GM12878 (cell line): Measurements from ENCODE around the gene VPS13C. TPM values are rescaled to one million over a fixed set of nuclear protein-coding genes. Genes with fewer than 3 reads are reported as not detected.

ENCODE experiments used
- ATAC-seq: fragments of 200-7000 bp; cut with Tn5 transposase; 3 replicates; pipeline ENCODE4 v1.9.1; 2020; ENCODE audit warnings: mild to moderate bottlenecking, moderate library complexity
- BruUV-seq: library from RNA; stranded (reverse); fragments of 400-500 nt; replicated peaks from 2 replicates; lab custom pipeline; 2021; lab: Mats Ljungman, UMichigan
- CTCF ChIA-PET: fragments of 300-600 bp; sonication (Branson Sonifier 250); formaldehyde crosslinking; extraction: SDS; loops from one replicate; lab custom pipeline; 2021; ENCODE audit warnings: inconsistent platforms; lab: Yijun Ruan, JAX
- POLR2A ChIA-PET: fragments of 350-600 bp; formaldehyde crosslinking; extraction: SDS; loops from one replicate; lab custom pipeline; 2021; ENCODE audit warnings: inconsistent platforms; lab: Charles Lee
- RAD21 ChIA-PET: fragments of 300-600 bp; sonication (Branson Sonifier 250); formaldehyde crosslinking; loops from one replicate; lab custom pipeline; 2023; ENCODE audit warnings: antibody characterized with exemption; ENCODE audit not compliant: unreplicated experiment; lab: Charles Lee
- SMC1A ChIA-PET: fragments of 300-600 bp; sonication (Branson Sonifier 250); formaldehyde crosslinking; loops from one replicate; lab custom pipeline; 2023; ENCODE audit not compliant: unreplicated experiment, uncharacterized antibody; lab: Charles Lee
- DNase-seq: peaks from one replicate; pipeline ENCODE4 v3.0.0-alpha.2; 2011; ENCODE audit warnings: low read depth, low spot score
- FAIRE-seq: peaks from 3 replicates; lab custom pipeline; 2011; peaks lifted over from hg19 to GRCh38; lab: Jason Lieb, UNC
- H2AFZ ChIP-seq: 2 replicates; pipeline ENCODE4 v1.6.0; 2011; ENCODE audit warnings: low read depth, low read length, control low read depth; ENCODE audit not compliant: control insufficient read depth
- H3K27ac ChIP-seq: 2 replicates; pipeline ENCODE4 v1.5.1; 2011; ENCODE audit warnings: control low read depth; ENCODE audit not compliant: control insufficient read depth, insufficient read depth
- H3K27me3 ChIP-seq, 2 experiments: replicated peaks in 1 of 2; 2 replicates each; pipeline versions ENCODE4 v1.6.0 to v1.6.1; 2011; ENCODE audit warnings: low read length in 1 of 2; ENCODE audit not compliant: control insufficient read depth in 2 of 2, insufficient read depth in 2 of 2
- H3K36me3 ChIP-seq, 2 experiments: 2 replicates each; pipeline ENCODE4 v1.5.1; 2011; ENCODE audit warnings: low read length in 1 of 2; ENCODE audit not compliant: control insufficient read depth in 2 of 2, insufficient read depth in 2 of 2
- H3K4me1 ChIP-seq: 2 replicates; pipeline ENCODE4 v1.6.1; 2011; ENCODE audit warnings: mild to moderate bottlenecking, low read length, moderate library complexity, mixed read lengths; ENCODE audit not compliant: control insufficient read depth, insufficient read depth
- H3K4me2 ChIP-seq: 2 replicates; pipeline ENCODE4 v1.6.0; 2011; ENCODE audit warnings: control low read depth; ENCODE audit not compliant: control insufficient read depth, insufficient read depth
- H3K4me3 ChIP-seq: fragments of 200-600 bp; sonication (generic); 2 replicates; pipeline ENCODE4 v1.5.1; 2016
- H3K79me2 ChIP-seq: 2 replicates; pipeline ENCODE4 v1.6.0; 2011; ENCODE audit warnings: low read length; ENCODE audit not compliant: control insufficient read depth, insufficient read depth
- H3K9ac ChIP-seq: 2 replicates; pipeline ENCODE4 v1.8.0; 2011; ENCODE audit warnings: low read length, control low read depth, mixed read lengths; ENCODE audit not compliant: control insufficient read depth, insufficient read depth
- H3K9me3 ChIP-seq: replicated peaks from 3 replicates; pipeline ENCODE4 v1.5.1; 2011; ENCODE audit warnings: mild to moderate bottlenecking, low read length; ENCODE audit not compliant: control insufficient read depth, insufficient read depth
- H4K20me1 ChIP-seq: 2 replicates; pipeline ENCODE4 v1.6.0; 2011; ENCODE audit not compliant: control insufficient read depth, insufficient read depth
- CBX5 ChIP-seq: sonication (generic); IDR thresholded peaks from 2 replicates; pipeline ENCODE4 v1.6.1; 2016; ENCODE audit warnings: low read depth, moderate library complexity, mild to moderate bottlenecking, inconsistent platforms
- CREM ChIP-seq: IDR thresholded peaks from 2 replicates; pipeline ENCODE4 v1.6.1; 2014; ENCODE audit warnings: antibody characterized with exemption, low read depth
- EED ChIP-seq: sonication (generic); IDR thresholded peaks from 2 replicates; pipeline ENCODE4 v1.6.1; 2016; ENCODE audit warnings: antibody characterized with exemption, low read depth
- EZH2 ChIP-seq: IDR thresholded peaks from 2 replicates; pipeline ENCODE4 v1.6.1; 2012; ENCODE audit warnings: low read depth, mild to moderate bottlenecking, control low read depth, inconsistent platforms, low read length, borderline replicate concordance; ENCODE audit not compliant: control insufficient read depth
- IRF4 ChIP-seq: IDR thresholded peaks from 2 replicates; pipeline ENCODE4 v1.6.1; 2011; ENCODE audit warnings: low read depth, low read length
- POLR2A ChIP-seq: IDR thresholded peaks from 2 replicates; pipeline ENCODE4 v1.6.1; 2011; ENCODE audit warnings: low read depth, mild to moderate bottlenecking, low read length
- RBBP5 ChIP-seq: fragments of 200-600 bp; sonication (generic); conservative IDR thresholded peaks from 2 replicates; pipeline ENCODE4 v1.6.1; 2016
- SIN3A ChIP-seq: IDR thresholded peaks from 2 replicates; pipeline ENCODE4 v1.6.1; 2012; ENCODE audit warnings: low read depth, low read length, improper control_type of control experiment
- SMAD5 ChIP-seq: IDR thresholded peaks from 2 replicates; pipeline ENCODE4 v1.6.1; 2016; ENCODE audit warnings: antibody characterized with exemption, low read depth
- SMARCA5 ChIP-seq: fragments of 450-650 bp; IDR thresholded peaks from 2 replicates; pipeline ENCODE4 v1.6.1; 2017; ENCODE audit warnings: mild to moderate bottlenecking
- SREBF1 ChIP-seq: IDR thresholded peaks from 2 replicates; pipeline ENCODE4 v1.6.1; 2012; ENCODE audit warnings: mild to moderate bottlenecking, low read length
- SUPT20H ChIP-seq: IDR thresholded peaks from 2 replicates; pipeline ENCODE4 v1.6.1; 2011; ENCODE audit warnings: low read depth, mild to moderate bottlenecking, low read length, moderate library complexity, borderline replicate concordance; ENCODE audit not compliant: control insufficient read depth
- SUZ12 ChIP-seq: fragments of 200-600 bp; sonication (generic); IDR thresholded peaks from one replicate; pipeline ENCODE4 v1.6.1; 2018; ENCODE audit warnings: antibody characterized with exemption, mild to moderate bottlenecking; ENCODE audit not compliant: unreplicated experiment
- ZNF274 ChIP-seq: IDR thresholded peaks from one replicate; pipeline ENCODE4 v1.8.0; 2011; ENCODE audit not compliant: insufficient read length, insufficient read depth
- WGBS: methylation state at CpG from one replicate; pipeline ENCODE4 v1.1.6; 2016; ENCODE audit warnings: low lambda C conversion rate; ENCODE audit not compliant: insufficient replicate concordance, insufficient coverage; ENCODE audit errors: missing lambda C conversion rate; 5-methylcytosine and 5-hydroxymethylcytosine counted together
- in situ Hi-C: fragments of 300-500 bp; cut with MboI; formaldehyde crosslinking; loops from 9 replicates; pipeline ENCODE4 v1.14.3; 2018; ENCODE audit warnings: mixed read lengths
- intact Hi-C: fragments of 100-400 bp; cut with micrococcal nuclease; formaldehyde crosslinking; loops from one replicate; pipeline ENCODE4 v1.14.2; 2022; ENCODE audit not compliant: unreplicated experiment
- polyA plus RNA-seq, 11 experiments: library from polyadenylated mRNA; depleted of rRNA in 4 of 11; unstranded in 6 of 11; stranded (reverse) in 5 of 11; fragments of >200 nt; fragmentation: Nextera tagmentation in 4 of 11; fragmentation: Illumina TruSeq in 1 of 11; extraction: Ambion mirVana in 4 of 11; extraction: Trizol in 1 of 11; gene quantifications; 1 replicate in 1 of 11; 2 replicates in 10 of 11; pipeline versions ENCODE4 v1.2.1 to v1.2.3, GENCODE V29; 2011 to 2016; ENCODE audit warnings: inconsistent platforms in 2 of 11, missing spikeins in 2 of 11, low read depth in 1 of 11
- total RNA-seq, 4 experiments: library from RNA; depleted of rRNA in 3 of 4; stranded (reverse); fragments of >200 nt in 3 of 4; fragmentation: Illumina TruSeq in 1 of 4; extraction: Trizol in 1 of 4; gene quantifications; 2 replicates each; pipeline versions ENCODE4 v1.2.1 to v1.2.3, GENCODE V29; 2013 to 2021
- TF ChIP-seq, protein P1 (sequence below): fragments of 450-650 bp; IDR thresholded peaks from 2 replicates; pipeline ENCODE4 v1.6.1; 2016; ENCODE audit warnings: mild to moderate bottlenecking

The VPS13C gene
- total and polyA plus RNA-seq, 10 of the 15 experiments (the other 5 are each of a cell fraction or from before 2014, with no cell fraction given), result 9.3 to 53.1 (median 31.8) TPM

GRCh38 chr15:61893146-61893545, 167.1 kb downstream of the VPS13C start:
- Histone ChIP-seq H3K4me1 (no peaks in the 10 kb centered on the region), H3K79me2 (no peaks in the 10 kb centered on the region), H3K9me3 (peaks cover 4% of the 10 kb centered on the region; the same call in 2 of the 3 replicates), H3K27me3 (no peaks in the 10 kb centered on the region), H3K36me3 (peaks cover 0 to 6% of the 10 kb centered on the region in 2 experiments; a peak in 2 of 4 replicates), H4K20me1 (no peaks in the 10 kb centered on the region), H2AFZ (no peak overlapping the region), H3K27ac (no peak overlapping the region), H3K4me3 (no peak overlapping the region), H3K4me2 (no peak overlapping the region), H3K9ac (no peak overlapping the region)
- intact Hi-C loops (no loop called here), in situ Hi-C loops (no loop called here)
- DNase-seq (no peak), FAIRE-seq (no peak), ATAC-seq (no peak)
- TF ChIP-seq EZH2, result no peak
- no peak for TF ChIP-seq SMARCA5
- TF ChIP-seq SREBF1, result no peak
- peak; percentile 70; the same call in 1 of the 2 replicates for TF ChIP-seq CBX5
- no peak for TF ChIP-seq SUPT20H
- TF ChIP-seq POLR2A, result no peak
- ChIA-PET SMC1A (no interaction called here), RAD21 (no interaction called here), POLR2A (no interaction called here), CTCF (no interaction called here)
- BruUV-seq, result no TSS peak

DNA sequence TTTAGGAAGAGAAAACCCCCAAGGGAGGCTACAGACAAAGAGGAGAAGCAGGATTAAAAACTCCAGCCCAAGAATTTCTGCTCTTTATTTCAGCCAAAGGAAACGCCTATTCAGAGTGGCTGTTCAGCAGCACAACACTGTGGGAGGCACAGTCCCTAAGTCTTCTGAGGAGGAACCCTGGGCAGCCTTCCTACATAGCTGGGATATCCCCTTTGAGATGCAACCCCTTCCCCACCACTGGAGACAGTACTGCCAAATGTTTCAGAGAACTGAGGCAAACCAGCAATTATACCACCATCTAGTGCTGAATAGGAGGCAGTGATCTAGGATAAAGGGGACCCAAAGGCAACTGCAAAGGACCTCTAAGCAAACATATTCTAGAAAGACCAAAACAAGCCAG, 168.1 kb downstream of the VPS13C start:
- no peaks in the 10 kb centered on the region for H3K4me1 ChIP-seq
- CTCF ChIA-PET, result no interaction called here
- intact Hi-C loops (no loop called here), in situ Hi-C loops (no loop called here)
- H3K4me3 ChIP-seq, result no peak overlapping the region
- H3K36me3 ChIP-seq, result peaks cover 0 to 6% of the 10 kb centered on the region in 2 experiments; a peak in 2 of 4 replicates
- peaks cover 4% of the 10 kb centered on the region; the same call in 2 of the 3 replicates for H3K9me3 ChIP-seq
- H3K9ac ChIP-seq, result no peak overlapping the region
- no peaks in the 10 kb centered on the region for H4K20me1 ChIP-seq
- H3K4me2 ChIP-seq, result no peak overlapping the region
- DNase-seq, result no peak
- FAIRE-seq, result no peak
- no peak overlapping the region for H3K27ac ChIP-seq
- BruUV-seq, result no TSS peak
- POLR2A ChIA-PET, result no interaction called here
- SMC1A ChIA-PET, result no interaction called here
- RAD21 ChIA-PET, result no interaction called here
- 100% methylated on average over 1 of the region's 1 CpG for WGBS
- H2AFZ ChIP-seq, result no peak overlapping the region
- TF ChIP-seq EZH2, result no peak
- no peak for TF ChIP-seq IRF4
- no peak for TF ChIP-seq SMAD5
- TF ChIP-seq, protein P1, sequence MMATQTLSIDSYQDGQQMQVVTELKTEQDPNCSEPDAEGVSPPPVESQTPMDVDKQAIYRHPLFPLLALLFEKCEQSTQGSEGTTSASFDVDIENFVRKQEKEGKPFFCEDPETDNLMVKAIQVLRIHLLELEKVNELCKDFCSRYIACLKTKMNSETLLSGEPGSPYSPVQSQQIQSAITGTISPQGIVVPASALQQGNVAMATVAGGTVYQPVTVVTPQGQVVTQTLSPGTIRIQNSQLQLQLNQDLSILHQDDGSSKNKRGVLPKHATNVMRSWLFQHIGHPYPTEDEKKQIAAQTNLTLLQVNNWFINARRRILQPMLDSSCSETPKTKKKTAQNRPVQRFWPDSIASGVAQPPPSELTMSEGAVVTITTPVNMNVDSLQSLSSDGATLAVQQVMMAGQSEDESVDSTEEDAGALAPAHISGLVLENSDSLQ, result no peak
- no peak for TF ChIP-seq CREM
- no peak for TF ChIP-seq EED
- no peak for TF ChIP-seq RBBP5
- TF ChIP-seq SUZ12, result no peak
- TF ChIP-seq ZNF274, result no peak
- no peak for TF ChIP-seq SIN3A
- ATAC-seq, result no peak
- H3K79me2 ChIP-seq, result no peaks in the 10 kb centered on the region
- no peaks in the 10 kb centered on the region for H3K27me3 ChIP-seq
